NT2/D1 (cell line): ENCODE data around the gene FLOT2.

Source experiments
- YY1 ChIP-seq: IDR thresholded peaks from 2 replicates; pipeline ENCODE4 v1.6.1; 2011; ENCODE audit not compliant: insufficient read length, insufficient read depth
- ZNF274 ChIP-seq: IDR thresholded peaks from 2 replicates; pipeline ENCODE4 v1.6.1; 2011; ENCODE audit warnings: mild to moderate bottlenecking, low read depth, low read length

- no peak for TF ChIP-seq ZNF274
- no peak for TF ChIP-seq YY1
Observed at GRCh38 chr17:28912938-28913333, 15.4 kb upstream of the FLOT2 start.
